ENCODE measurements around the gene RNU1-2. TPM values are rescaled to one million over a fixed set of nuclear protein-coding genes. Genes with fewer than 3 reads are reported as not detected.
"Not testable (repeated sequence)": the region's sequence is repeated elsewhere in the genome, so short reads cannot be mapped to it uniquely, and the experiment has no call there.

Gene RNU1-2
- polyA plus RNA-seq (ENCODE audit: insufficient read length in 3 of 3) = not detected

DNA sequence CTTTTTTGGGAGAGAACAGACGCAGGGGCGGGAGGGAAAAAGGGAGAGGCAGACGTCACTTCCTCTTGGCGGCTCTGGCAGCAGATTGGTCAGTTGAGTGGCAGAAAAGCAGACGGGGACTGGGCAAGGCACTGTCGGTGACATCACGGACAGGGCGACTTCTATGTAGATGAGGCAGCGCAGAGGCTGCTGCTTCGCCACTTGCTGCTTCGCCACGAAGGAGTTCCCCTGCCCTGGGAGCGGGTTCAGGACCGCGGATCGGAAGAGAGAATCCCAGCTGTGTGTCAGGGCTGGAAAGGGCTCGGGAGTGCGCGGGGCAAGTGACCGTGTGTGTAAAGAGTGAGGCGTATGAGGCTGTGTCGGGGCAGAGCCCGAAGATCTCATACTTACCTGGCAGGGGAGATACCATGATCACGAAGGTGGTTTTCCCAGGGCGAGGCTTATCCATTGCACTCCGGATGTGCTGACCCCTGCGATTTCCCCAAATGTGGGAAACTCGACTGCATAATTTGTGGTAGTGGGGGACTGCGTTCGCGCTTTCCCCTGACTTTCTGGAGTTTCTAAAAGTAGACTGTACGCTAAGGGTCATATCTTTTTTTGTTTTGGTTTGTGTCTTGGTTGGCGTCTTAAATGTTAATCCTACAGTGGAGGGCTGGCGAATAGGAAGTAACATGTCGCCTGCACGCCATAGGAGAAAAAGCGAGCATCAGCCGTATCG lies at the start of gene RNU1-2:
TSS of gene RNU1-2 (plus strand) at position 383 of the 718 bp plus-strand sequence.
- peak; percentile 92 to 99 (median 96) for DNase-seq (ENCODE audit: low read depth in 3 of 3, low spot score in 2 of 3)

DNA sequence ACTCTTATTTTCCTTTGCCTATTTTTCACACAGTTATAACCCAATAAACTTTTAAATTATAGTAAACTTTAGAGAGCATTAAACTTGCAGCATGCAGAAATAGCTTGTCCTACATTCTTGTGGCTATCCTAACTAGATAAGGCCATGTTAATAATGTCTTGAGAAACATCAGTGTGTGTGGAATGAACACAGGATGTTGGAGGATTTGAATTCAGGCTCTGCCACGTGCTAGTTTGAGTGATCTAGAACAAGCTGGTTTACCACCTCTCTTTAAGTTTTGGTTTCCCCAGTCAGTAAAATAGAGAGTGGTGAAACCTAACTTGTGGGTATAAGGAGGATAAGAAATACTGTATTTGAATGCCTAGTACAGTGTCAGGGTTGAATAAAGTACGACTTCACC lies 39.6 kb upstream of the RNU1-2 start:
- not testable (repeated sequence) for DNase-seq (ENCODE audit: low read depth in 3 of 3, low spot score in 2 of 3)

DNA sequence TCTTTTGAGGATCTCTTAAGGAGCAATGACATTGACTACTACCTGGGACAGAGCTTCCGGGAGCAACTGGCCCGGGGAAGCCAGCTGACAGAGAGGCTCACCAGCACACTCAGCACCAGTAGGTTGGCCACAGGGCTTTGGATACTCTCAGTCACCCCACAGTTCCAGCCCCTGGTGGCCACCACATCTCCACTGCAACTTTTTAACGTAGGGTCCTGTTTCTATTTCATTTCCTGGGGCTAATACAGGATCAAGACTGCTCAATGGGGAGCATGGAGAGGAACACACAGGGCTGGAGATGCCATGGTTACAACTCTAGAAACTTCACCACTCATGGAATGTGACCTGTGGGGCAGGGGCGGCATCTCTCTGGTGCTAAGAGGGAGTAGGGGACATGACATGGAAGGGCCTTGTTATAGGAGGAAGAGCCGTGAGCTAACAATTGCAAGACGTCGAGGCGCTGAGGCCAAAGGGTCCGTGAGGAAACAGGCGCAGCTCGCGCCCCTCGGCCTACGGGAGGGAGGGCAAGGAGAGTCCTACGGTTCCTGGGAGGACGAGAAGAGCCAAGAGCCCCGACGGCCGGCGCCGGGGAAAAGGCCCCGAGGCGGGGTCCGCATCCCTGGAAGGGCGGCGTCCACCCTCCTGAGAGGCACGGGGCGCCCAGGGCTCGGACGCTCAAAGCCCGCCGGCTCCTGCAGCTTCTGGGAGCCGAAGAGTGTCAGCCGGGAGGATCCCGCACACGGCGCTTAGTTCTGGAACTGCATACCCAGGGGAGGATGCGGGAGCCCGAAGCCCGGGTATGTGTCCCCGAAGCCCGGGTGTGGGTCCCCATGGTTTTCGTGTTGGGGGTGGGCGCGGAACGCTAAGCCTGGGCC lies 36.4 kb upstream of the RNU1-2 start:
- DNase-seq (ENCODE audit: low read depth in 3 of 3, low spot score in 2 of 3) = not testable (repeated sequence)

DNA sequence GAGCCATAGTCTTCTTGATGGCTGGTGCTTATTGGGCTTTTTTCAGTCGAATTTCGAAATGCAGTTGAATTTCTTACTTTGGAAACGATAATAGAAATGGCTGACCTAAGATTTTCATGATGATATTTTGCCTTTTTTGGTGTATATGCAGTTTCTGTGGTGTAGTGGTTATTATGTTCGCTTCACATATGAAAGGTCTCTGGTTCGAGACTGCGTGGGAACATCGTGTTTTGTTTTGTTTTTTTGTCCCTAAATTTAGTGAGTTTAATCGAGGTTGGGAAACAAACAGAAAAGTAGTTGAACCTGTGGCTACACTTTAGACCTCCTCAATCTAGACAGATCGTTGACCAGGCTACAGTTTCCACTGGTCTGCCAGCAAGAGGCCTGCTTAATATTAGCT lies 35.7 kb upstream of the RNU1-2 start:
- not testable (repeated sequence) for DNase-seq (ENCODE audit: low read depth in 3 of 3, low spot score in 2 of 3)

DNA sequence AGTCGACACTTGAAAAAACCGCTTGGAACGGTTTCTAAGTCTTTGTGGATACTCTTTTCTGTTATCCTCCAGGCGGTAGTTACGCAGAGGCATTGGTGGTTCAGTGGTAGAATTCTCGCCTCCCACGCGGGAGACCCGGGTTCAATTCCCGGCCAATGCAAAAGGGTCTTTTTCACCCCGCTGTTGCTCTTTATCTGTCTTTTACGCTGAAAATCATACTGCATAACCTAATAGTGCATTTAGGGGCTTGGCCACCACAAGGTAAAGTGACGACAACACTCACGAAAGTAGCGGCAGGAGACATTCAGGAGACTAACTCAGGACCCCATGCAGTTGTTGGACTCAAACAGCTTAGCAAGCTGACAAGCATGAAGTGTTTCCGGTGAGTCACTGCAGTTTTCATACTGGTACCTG lies 33.9 kb upstream of the RNU1-2 start:
- DNase-seq (ENCODE audit: low read depth in 3 of 3, low spot score in 2 of 3) = not testable (repeated sequence)

DNA sequence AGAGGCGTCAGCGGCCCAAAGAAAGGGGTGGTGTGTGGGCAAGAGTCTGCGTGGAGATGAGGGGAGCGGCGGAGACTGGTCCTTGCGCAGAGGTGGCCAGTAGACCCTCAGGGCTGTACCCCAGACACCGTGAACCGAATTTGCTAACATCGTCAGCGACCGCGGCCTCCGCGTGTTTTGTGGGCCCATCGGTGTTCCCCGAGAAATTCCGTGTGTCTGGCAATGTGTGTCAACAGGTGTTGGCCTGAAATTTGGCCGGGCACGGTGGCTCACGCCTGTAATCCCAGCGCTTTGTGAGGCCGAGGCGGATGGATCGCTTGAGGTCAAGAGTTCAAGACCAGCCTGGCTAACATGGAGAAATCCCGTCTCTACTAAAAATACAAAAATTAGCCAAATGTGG lies 33.4 kb upstream of the RNU1-2 start:
- DNase-seq (ENCODE audit: low read depth in 3 of 3, low spot score in 2 of 3) = not testable (repeated sequence)

DNA sequence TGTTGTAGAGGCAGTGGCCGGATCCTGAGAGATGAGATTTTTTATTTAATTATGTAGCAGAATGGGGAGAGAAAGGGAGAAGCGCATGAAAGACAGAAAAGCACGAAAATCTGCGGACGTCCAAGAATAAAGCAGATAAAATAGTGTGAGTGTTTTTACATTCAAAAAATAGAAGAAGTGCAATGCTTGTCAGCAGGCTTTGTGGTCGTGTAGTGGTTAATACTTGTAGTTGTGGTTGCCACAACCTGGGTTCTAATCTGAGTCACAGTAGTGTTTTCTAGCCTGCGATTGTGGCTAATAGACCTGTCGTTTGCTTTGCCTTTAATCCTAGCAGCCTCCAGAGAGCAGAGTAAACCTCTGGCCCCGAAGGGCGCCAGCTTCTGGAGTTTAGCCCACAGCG lies 32.8 kb upstream of the RNU1-2 start:
- DNase-seq (ENCODE audit: low read depth in 3 of 3, low spot score in 2 of 3) = not testable (repeated sequence)

DNA sequence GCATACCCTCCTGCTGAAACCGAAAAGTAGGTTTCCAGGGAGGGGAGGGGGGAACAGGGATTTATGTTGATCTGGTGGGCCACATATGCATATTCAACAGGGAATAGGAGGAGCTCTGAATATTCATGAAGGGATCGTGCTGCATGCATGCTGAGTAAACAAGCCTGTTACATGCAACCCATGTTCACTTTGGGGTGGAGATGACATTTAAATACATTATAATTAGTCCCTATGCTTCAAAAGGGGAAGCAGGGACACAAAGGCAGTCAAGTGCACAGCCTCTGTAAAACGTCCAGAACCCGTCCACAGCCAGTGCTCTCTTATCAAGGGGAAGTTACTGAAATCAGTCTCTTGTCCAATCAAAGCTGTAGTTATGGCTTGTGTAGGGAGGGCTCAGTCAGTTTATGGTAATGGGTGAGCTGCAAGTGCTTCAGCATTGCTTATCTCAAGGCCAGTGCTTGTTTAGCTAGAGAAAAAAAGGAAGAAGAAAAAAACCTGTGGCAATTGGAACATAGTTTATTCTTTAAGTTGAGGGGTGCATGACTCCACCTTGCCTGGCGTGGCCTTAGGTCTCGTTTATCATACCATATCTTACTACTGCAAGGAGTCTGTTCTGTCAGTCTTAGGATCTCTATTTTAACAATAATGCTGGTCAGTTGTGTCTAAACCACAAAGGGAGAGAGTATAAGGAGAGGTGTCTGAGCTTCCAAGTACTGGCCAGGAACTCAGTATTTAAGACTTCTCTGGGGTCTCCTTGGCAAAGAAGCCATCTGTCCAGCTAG lies 28.7 kb upstream of the RNU1-2 start:
- not testable (repeated sequence) for DNase-seq (ENCODE audit: low read depth in 3 of 3, low spot score in 2 of 3)

DNA sequence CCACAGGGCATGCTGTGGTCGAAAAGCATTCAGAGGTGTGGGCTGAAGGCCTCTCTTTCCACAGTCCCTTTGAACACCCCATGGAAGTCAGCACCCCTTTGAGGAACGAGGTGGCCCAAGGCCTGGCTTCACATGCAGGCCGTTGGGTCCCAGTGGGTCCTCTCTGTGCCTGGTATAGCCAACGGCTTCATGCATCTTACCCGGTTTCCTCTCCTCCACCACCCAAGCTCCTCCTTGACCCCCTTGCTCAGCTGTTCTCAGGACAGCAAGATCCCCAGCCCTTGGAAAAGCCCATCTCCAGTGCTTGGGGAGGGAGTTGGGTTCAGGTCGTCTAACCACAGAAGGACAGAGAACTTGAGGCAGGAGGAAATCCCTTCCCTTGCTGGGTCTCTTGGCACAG lies 27.0 kb upstream of the RNU1-2 start:
- DNase-seq (ENCODE audit: low read depth in 3 of 3, low spot score in 2 of 3) = not testable (repeated sequence)

DNA sequence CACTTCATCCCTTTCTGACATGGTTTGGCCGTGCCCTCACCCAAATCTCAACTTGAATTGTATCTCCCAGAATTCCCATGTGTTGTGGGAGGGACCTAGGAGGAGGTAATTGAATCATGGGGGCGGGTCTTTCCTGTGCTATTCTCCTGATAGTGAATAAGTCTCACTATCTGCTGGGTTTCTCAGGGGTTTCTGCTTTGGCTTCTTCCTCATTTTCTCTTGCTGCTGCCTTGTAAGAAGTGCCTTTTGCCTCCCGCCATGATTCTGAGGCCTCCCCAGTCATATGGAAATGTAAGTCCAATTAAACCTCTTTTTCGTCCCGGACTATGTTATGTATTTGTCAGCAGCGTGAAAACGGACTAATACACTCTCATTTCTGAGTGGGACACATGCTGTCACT lies 25.8 kb upstream of the RNU1-2 start:
- DNase-seq (ENCODE audit: low read depth in 3 of 3, low spot score in 2 of 3) = not testable (repeated sequence)

DNA sequence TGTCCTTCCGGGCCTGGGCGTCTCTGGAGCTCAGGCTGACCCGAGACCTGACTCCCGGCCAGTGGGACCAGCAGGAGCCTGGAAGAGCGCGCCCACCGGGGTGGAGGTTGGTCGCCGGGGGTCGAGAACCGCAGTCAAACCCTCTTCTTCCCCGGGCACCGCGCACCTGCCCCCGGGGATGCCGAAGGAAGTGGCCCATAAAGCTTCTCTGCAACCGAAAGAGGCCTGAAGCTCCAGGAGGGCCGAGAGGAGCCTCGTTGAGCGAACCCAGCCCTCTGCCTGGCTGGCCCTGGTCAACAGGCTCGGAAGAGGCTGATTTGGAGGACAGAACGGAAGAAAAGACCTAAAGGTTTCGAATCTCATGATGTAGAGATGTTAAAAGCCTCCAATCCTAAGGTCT lies 24.6 kb upstream of the RNU1-2 start:
- DNase-seq (ENCODE audit: low read depth in 3 of 3, low spot score in 2 of 3) = not testable (repeated sequence)

DNA sequence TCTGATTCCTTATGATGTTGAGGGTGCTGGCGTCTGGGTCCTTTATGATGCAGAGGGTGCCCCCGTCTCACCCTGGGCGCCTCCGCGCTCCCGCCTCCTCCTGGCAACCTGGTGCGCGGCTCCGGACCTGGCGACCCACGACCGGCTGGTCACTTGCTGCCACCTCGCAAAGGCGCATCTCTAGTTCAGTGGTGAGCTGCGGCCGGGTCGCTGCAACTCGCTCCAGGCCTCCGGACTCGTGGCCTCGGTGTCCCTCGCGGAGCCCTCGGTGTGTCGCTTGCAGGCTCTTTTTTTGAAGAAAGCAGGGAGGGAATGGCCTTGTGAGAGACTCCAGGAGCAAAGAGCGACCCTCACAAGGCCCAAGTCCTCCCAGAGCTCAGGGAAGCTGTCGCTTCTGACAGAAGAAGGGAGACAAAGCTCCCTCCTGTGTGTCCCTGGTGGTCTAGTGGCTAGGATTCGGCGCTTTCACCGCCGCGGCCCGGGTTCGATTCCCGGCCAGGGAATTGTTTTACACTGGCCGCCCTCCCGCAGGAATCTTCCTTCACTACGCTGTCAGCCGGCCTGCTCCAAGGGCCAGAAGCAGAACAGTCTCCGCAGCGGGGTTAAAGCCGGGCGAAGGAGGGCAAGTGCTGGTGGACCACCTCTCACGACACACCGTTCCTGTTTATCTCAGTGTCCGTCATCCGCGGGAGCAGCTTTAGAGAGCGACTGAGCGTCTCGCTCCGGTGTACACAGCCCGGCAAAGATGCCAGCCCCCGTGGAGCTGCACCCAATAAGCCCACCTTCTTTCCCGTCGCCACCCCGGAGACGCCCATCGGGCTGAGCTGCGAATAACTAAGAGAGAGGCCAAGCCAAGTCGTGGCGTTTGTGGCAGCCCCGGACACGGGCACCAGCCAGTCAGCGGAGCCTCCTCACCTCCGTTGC lies 23.4 kb upstream of the RNU1-2 start:
- not testable (repeated sequence) for DNase-seq (ENCODE audit: low read depth in 3 of 3, low spot score in 2 of 3)

DNA sequence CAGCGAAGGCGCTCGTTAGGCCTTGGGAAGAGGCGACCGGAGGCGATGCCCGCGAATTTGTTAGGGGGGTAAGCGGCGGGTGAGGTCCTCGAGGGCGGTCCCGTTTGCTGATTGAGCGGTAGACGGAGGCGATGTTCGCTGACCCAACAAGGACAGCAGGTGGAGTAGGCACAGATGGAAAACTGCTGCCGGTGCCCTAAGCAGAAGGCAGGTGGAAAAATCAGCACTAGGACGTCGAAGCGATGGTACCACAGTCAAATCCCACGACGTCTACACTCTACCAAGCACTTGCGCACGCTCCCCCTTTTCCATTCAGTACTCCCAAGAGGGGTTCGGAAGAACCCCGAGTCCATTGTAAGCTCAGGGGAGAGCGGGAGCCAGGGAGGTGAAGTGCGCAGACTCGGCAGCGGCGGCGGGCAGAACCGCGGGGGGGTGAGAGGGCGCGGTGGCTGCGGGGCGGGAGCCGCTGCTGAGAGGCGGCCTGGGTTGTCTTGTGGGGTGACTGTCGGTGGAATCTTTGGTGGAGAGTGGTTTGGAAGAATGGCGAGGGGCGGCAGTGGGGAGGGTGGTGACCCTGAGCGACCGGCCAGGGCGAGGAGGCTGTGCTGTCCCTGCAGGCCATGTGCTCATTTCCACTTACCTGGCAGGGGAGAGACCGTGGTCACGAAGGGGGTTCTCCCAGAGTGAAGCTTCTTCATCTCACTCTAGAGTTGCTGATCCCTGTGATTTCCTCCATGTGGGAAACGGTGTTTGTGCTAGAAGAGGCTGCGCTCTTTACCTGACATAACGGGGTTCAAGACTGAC lies 22.5 kb upstream of the RNU1-2 start:
- DNase-seq (ENCODE audit: low read depth in 3 of 3, low spot score in 2 of 3) = not testable (repeated sequence)

DNA sequence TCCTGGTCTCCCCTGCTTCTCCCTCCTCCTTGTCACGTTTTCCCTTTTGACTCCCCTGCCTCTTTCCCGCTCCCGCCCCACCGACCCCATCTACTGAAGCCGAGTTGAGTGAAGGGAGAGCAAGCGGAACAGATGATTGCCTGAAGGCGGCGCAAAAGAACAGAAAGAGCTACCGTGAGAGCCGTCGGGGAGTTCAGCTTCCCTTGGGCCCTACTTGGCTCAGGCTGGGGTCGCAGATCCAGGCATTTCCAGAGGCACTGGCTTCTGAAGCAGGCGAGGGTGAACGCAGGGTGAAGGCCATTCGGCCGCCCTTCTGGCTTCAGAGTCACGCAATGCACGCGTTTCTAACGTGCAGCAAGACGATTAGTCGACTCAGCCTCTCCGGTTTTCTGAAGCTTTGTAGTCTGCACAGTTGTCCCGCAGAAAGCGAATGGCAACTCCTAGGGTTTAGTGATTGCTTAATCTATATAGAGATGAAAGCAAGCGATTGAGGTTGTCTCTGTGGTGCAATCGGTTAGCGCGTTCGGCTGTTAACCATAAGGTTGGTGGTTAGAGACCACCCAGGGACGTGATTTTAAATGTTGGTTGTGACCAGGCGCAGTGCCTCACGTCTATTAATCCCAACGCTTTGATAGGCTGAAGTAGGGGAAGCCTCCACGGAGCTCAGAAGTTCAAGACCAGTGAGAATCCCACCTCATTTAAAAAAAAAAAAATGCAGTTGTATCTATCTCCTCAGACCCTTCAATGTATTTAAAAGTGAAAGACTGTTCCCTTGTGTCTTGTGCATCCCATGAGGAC lies 20.6 kb upstream of the RNU1-2 start:
- not testable (repeated sequence) for DNase-seq (ENCODE audit: low read depth in 3 of 3, low spot score in 2 of 3)

DNA sequence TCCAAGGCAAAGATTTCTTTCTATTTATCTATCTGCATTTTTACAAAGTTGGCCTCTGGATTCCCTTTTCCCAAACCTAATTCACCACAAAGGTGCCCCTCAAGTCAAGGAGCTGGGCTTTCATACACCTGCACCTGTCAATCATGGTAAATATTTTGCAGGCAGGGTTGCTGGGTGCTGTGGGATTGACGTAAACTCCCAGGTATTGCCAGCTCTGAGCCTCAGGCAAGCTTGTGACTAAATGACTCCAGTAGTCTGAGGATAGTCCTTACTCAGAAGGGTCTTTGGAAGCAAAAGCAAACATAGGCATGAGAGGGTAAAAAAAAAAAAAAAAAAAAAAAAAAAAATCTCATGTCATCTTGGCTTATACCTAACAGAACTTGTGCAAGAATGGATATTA lies 14.0 kb upstream of the RNU1-2 start:
- not testable (repeated sequence) for DNase-seq (ENCODE audit: low read depth in 3 of 3, low spot score in 2 of 3)

DNA sequence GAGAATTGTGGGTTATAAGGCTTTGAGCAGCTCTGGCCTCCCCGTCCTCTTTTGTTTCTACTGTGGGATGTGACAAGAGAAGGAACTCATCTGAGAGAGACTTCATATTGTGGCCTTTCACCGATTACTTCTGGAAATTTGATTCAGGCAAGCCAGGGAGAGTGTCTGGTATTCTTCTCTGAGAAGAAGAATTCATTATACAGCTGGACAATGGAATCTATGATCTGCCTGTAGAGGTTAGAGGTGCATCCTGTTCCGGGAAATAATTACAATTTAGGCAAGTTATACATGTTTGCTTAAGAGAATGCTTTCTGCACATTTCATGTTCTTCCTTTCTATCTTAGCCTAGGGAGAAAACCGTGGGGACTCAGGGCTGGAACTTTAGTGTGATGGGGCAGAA lies 12.8 kb upstream of the RNU1-2 start:
- no peak for DNase-seq (ENCODE audit: low read depth in 3 of 3, low spot score in 2 of 3)

DNA sequence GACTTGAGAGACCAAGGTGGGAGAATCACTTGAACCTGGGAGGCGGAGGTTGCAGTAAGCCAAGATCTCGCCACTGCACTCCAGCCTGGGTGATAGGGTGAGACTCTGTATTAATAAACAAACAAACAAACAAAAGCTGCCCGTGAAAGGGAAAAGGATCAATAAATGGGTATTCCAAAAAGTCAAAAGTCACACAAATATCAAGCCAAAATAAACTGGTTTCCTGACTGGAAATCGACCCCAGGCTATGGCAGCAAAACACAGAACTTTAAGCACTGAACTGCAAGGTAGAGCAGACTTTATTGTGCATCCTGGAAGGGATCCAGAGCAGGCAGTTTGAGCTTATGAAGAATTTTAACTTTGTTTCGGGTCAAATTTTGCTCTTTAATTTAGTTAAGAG lies 11.3 kb upstream of the RNU1-2 start:
- DNase-seq (ENCODE audit: low read depth in 3 of 3, low spot score in 2 of 3) = not testable (repeated sequence)

Data from right renal cortex interstitium (tissue), 3 donors.